Neutrophil (primary cell): Measurements from ENCODE around the gene MYLK3.

ENCODE experiments used
- H3K27ac ChIP-seq: fragments of 200-600 bp; sonication (generic); 2 replicates; pipeline ENCODE4 v1.5.1; 2016; ENCODE audit warnings: mild to moderate bottlenecking, moderate library complexity
- H3K27me3 ChIP-seq: fragments of 200-600 bp; sonication (generic); 2 replicates; pipeline ENCODE4 v1.6.0; 2016; ENCODE audit warnings: mild to moderate bottlenecking
- H3K36me3 ChIP-seq: fragments of 200-600 bp; sonication (generic); 2 replicates; pipeline ENCODE4 v1.5.1; 2017
- H3K4me1 ChIP-seq, 2 experiments: fragments of 200-600 bp in 1 of 2; sonication (generic) in 1 of 2; 1 replicate in 1 of 2; 2 replicates in 1 of 2; pipeline versions ENCODE4 v1.5.1 to v1.6.1; 2013 to 2016; ENCODE audit warnings: low read depth in 1 of 2, low read length in 1 of 2, mild to moderate bottlenecking in 1 of 2, moderate library complexity in 1 of 2; ENCODE audit not compliant: control insufficient read depth in 1 of 2, insufficient read depth in 1 of 2
- H3K4me3 ChIP-seq, 2 experiments: fragments of 200-600 bp in 1 of 2; sonication (generic) in 1 of 2; 1 replicate in 1 of 2; 2 replicates in 1 of 2; pipeline ENCODE4 v1.5.1; 2013 to 2016; ENCODE audit warnings: low read depth in 1 of 2, low read length in 1 of 2, mild to moderate bottlenecking in 1 of 2, moderate library complexity in 1 of 2
- H3K9me3 ChIP-seq: fragments of 200-600 bp; sonication (generic); 2 replicates; pipeline ENCODE4 v1.5.1; 2016
- CTCF ChIP-seq: fragments of 200-600 bp; sonication (generic); IDR thresholded peaks from 2 replicates; pipeline ENCODE4 v1.5.1; 2016; ENCODE audit warnings: antibody characterized with exemption

MYLK3 gene

DNA sequence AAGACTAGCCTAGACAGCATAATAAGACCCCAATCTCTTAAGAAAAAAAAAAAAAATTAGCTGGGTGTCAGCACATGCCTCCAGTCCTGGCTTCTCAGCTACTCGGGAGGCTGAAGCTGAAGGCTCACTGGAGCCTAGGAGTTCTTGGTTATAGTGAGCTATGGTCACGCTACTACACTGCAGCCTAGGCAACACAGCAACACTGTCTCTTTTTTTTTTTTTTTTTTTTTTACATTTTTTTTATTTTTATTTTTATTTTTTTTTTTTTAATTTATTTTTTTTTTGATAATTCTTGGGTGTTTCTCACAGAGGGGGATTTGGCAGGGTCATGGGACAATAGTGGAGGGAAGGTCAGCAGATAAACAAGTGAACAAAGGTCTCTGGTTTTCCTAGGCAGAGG is 54.5 kb downstream of the MYLK3 start:
- no peak for TF ChIP-seq CTCF
- H3K36me3 ChIP-seq: peaks cover 12% of the 10 kb centered on the region
- H3K4me1 ChIP-seq: peaks cover 17 to 21% of the 10 kb centered on the region in 2 experiments
- H3K9me3 ChIP-seq: no peaks in the 10 kb centered on the region
- no peaks in the 10 kb centered on the region for H3K27me3 ChIP-seq
- no peak overlapping the region for H3K4me3 ChIP-seq
- no peak overlapping the region for H3K27ac ChIP-seq

- H3K27ac ChIP-seq: no peak overlapping the region
- peaks cover 7% of the 10 kb centered on the region for H3K36me3 ChIP-seq
- H3K27me3 ChIP-seq: no peaks in the 10 kb centered on the region
- H3K4me3 ChIP-seq: no peak overlapping the region
- no peaks in the 10 kb centered on the region for H3K9me3 ChIP-seq
- TF ChIP-seq CTCF: no peak
- H3K4me1 ChIP-seq: peaks cover 34 to 40% of the 10 kb centered on the region in 2 experiments
These were observed 56.4 kb downstream of the MYLK3 start for GRCh38 chr16:46691726-46692125.

DNA sequence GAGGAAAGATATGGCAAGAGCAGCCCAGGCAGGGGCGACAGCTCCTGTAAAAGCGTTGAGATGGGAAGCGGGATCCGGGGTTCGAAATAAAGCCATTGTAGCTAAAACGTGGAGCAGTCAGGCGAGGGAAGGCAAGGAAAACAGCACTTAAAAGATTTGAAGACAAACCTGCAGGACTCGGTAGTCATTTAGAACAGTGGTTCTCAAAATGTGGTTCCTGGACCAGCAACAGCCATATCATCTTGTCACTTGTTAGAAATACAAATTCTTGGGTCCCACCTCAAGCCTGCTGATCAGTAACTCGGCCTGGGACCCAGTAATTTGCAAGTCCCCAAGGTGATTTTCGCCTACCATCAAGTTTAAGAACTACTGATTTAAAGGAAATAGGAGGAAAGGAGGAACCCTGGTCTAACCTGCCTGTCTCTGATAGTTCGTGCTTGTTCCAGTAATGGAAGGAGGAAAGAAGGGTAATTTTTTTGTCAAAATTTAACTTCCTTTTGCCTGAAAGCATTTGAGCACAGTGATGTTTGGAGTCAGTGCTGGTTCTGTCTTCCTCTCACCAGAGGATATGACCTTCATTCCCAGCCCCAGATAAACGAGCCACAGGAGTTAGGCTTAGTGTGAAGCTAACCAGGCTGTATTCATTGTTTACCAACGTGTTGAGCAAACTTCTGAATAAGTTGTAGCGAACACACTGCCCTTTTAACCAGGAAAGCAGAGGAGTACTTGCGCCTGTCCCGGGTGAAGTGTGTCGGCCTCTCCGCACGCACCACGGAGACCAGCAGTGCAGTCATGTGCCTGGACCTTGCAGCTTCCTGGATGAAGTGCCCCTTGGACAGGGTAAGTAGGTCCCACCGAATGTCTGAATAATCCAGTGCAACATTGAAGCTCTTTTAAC is 57.6 kb downstream of the MYLK3 start:
- no peak for TF ChIP-seq CTCF
- H3K4me3 ChIP-seq: peak overlapping the region; percentile 83 to 98
- no peaks in the 10 kb centered on the region for H3K36me3 ChIP-seq
- peak overlapping the region; percentile 91 for H3K27ac ChIP-seq
- no peaks in the 10 kb centered on the region for H3K27me3 ChIP-seq
- H3K4me1 ChIP-seq: peaks cover 46 to 50% of the 10 kb centered on the region in 2 experiments
- no peaks in the 10 kb centered on the region for H3K9me3 ChIP-seq

DNA sequence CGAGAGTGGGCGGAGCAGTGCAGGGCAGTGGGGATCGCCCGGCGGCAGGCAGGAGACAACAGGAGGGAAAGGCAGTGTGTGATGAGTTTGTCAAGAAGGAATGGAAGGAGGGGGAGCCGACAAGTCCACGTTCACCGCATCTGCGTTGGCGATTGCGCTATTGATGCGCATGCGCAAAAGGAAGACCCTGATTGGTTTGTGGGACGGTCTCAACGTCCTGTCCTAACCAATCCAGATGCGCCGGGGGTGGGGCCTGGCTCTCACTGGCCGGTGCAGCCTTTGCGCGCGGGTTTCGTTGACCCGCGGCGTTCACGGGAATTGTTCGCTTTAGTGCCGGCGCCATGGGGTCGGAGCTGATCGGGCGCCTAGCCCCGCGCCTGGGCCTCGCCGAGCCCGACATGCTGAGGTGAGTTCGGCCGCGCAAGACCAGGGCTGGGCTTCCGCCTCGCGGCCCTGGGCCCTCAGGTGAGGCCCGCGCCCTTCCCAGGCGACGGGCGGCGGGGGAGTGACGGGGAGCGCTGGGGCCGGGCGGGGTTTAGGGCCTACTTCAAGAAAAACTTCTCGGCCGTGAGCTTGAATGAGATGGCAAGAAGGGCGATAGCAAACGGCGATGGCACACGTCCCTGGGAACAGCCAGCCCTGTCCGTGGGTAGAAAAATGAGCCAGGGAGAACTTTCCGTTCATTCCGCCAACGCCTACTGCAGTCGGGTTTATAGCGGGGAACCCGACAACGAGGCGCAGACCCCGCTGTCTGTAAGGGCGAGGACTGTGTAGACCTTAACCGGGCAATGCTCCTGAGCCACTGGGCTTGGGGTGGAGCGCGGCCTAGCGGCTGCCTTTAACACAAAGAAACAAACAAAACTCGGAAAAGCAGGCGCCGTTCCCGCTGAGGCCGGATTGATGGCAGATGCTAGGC is 58.5 kb downstream of the MYLK3 start, which contains the start of gene ORC6:
ORC6 (plus strand) TSS at position 295 of the 916 bp plus-strand sequence; CDS start at position 342, 47 bp downstream.
- Histone ChIP-seq H3K27ac (peak within 1 kb of the TSS; percentile 91), H3K4me3 (peak within 1 kb of the TSS; percentile 83 to 98), H3K9me3 (no peaks in the 10 kb centered on the region), H3K4me1 (peaks cover 54 to 59% of the 10 kb centered on the region in 2 experiments), H3K27me3 (no peaks in the 10 kb centered on the region), H3K36me3 (no peaks in the 10 kb centered on the region)
- peak; percentile 63 for TF ChIP-seq CTCF

DNA sequence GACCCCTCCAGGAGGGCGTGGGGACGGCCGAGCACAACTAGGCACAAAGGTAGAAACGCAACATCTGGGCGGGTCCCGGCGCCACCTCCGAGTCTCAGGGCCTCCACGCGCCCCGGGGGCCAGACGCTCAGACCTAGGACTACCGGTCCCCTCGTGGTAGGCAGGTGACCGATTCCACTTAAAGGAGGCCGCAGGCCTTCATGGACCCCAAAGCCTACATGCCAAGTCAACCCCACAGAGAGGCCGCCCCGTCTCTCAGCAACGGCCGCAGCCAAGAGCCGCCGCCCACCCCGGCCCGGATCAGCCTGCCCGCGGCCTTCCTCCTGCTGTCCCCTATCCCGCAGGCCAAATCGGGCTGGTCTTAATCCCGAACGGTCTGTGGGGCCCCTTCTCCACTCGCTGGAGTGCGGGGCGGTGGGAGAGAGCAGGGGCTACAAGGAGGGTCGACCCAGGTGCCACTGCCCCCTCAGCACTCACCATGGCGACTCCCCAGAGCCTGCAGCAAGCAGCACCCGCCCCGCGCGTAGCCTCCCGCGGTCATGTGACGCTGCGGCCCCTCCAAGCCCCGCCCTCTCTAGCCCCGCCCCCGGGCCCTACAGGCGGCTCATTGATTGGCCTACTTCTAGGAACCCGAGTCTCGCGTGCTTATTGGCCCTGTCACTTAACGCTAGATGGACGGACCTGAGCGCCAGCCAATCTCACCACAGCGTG is 59.3 kb downstream of the MYLK3 start, which contains the start of gene VPS35:
VPS35 (minus strand) TSS at position 525 of the 711 bp plus-strand sequence; CDS start at position 480, 45 bp downstream.
- peaks cover 58 to 66% of the 10 kb centered on the region in 2 experiments for H3K4me1 ChIP-seq

More for the DNA sequence above, 59.3 kb downstream of the MYLK3 start, which contains the start of gene VPS35:
- no peaks in the 10 kb centered on the region for H3K27me3 ChIP-seq
- H3K4me3 ChIP-seq: peak within 1 kb of the TSS; percentile 83 to 98
- no peaks in the 10 kb centered on the region for H3K9me3 ChIP-seq
- no peaks in the 10 kb centered on the region for H3K36me3 ChIP-seq
- peak within 1 kb of the TSS; percentile 91 for H3K27ac ChIP-seq
- no peak for TF ChIP-seq CTCF
